GM10266 (cell line): ENCODE data around the gene VSTM2L.

Source experiments
- DNase-seq: peaks from one replicate; pipeline ENCODE4 v3.0.0; 2012; ENCODE audit errors: extremely low spot score
- CTCF ChIP-seq: IDR thresholded peaks from 2 replicates; pipeline ENCODE4 v1.5.1; 2012; ENCODE audit warnings: mild to moderate bottlenecking, low read depth; ENCODE audit not compliant: control insufficient read depth, insufficient read depth; ENCODE audit errors: missing control alignments

Gene VSTM2L

GRCh38 chr20:37943033-37943432, 40.1 kb downstream of the VSTM2L start:
- TF ChIP-seq CTCF, result no peak
- no peak for DNase-seq

- no peak for DNase-seq
Measured at GRCh38 chr20:37943501-37944455, 40.9 kb downstream of the VSTM2L start.

GRCh38 chr20:37944456-37944981, 41.6 kb downstream of the VSTM2L start:
- no peak for TF ChIP-seq CTCF
- no peak for DNase-seq

More at GRCh38 chr20:37943501-37944455, 40.9 kb downstream of the VSTM2L start:
- no peak for TF ChIP-seq CTCF

- DNase-seq, result no peak
- no peak for TF ChIP-seq CTCF
Measured at GRCh38 chr20:37945091-37945547, 42.2 kb downstream of the VSTM2L start.

GRCh38 chr20:37946946-37947345, 44.0 kb downstream of the VSTM2L start:
- DNase-seq, result no peak
- no peak for TF ChIP-seq CTCF

GRCh38 chr20:37947943-37948342, 45.0 kb downstream of the VSTM2L start:
- TF ChIP-seq CTCF, result no peak
- no peak for DNase-seq

- TF ChIP-seq CTCF, result no peak
- no peak for DNase-seq
Measured at GRCh38 chr20:37948956-37949355, 46.0 kb downstream of the VSTM2L start.
